Heart right ventricle (tissue), 16 donors: Measurements from ENCODE around the gene TAS2R31. TPM values are rescaled to one million over a fixed set of nuclear protein-coding genes. Genes with fewer than 3 reads are reported as not detected.

Experiments
- ATAC-seq, 8 donors: fragments of 200-7000 bp; cut with Tn5 transposase; one replicate each; pipeline ENCODE4 v1.9.1; 2020; ENCODE audit warnings: mild to moderate bottlenecking in 8 of 8, moderate library complexity in 8 of 8, moderate number of reproducible peaks in 1 of 8
- DNase-seq, 2 donors: peaks; one replicate each; pipeline ENCODE4 v3.0.0-alpha.2; 2020
- H3K27ac ChIP-seq, 10 donors: fragments of 200-600 bp; sonication (generic) in 2 of 10; one replicate each; pipeline versions ENCODE4 v1.5.0 to v1.8.0; 2020 to 2022; ENCODE audit warnings: mild to moderate bottlenecking in 3 of 10
- H3K27me3 ChIP-seq, 7 donors: fragments of 200-600 bp; one replicate each; pipeline ENCODE4 v1.8.0; 2021 to 2022; ENCODE audit warnings: mild to moderate bottlenecking in 2 of 7
- H3K36me3 ChIP-seq, 9 donors: fragments of 200-600 bp; sonication (generic) in 1 of 9; one replicate each; pipeline versions ENCODE4 v1.5.0 to v1.8.0; 2020 to 2022; ENCODE audit warnings: mild to moderate bottlenecking in 2 of 9
- H3K4me1 ChIP-seq, 9 donors: fragments of 200-600 bp; sonication (generic) in 1 of 9; one replicate each; pipeline versions ENCODE4 v1.5.0 to v1.8.0; 2020 to 2022; ENCODE audit warnings: mild to moderate bottlenecking in 4 of 9
- H3K4me3 ChIP-seq, 10 donors: fragments of 200-600 bp; sonication (generic) in 2 of 10; one replicate each; pipeline versions ENCODE4 v1.5.0 to v1.8.0; 2020 to 2022; ENCODE audit warnings: mild to moderate bottlenecking in 7 of 10, moderate library complexity in 2 of 10
- H3K9me3 ChIP-seq, 11 donors: fragments of 200-600 bp in 10 of 11; sonication (generic) in 2 of 11; one replicate each; pipeline versions ENCODE4 v1.5.0 to v1.8.0; 2013 to 2022; ENCODE audit warnings: mild to moderate bottlenecking in 2 of 11, control low read depth in 1 of 11, moderate library complexity in 1 of 11
- CTCF ChIP-seq, 9 donors: fragments of 200-600 bp; sonication (generic) in 2 of 9; IDR thresholded peaks; one replicate each; pipeline versions ENCODE4 v1.5.0 to v1.8.0; 2021 to 2022; ENCODE audit warnings: antibody characterized with exemption in 9 of 9, mild to moderate bottlenecking in 5 of 9, moderate library complexity in 1 of 9
- WGBS, 2 donors: extraction: QIAGEN DNeasy Blood & Tissue Kit; methylation state at CpG; one replicate each; pipeline ENCODE4 v1.1.7; 2013; ENCODE audit warnings: inconsistent platforms in 1 of 2; 5-methylcytosine and 5-hydroxymethylcytosine counted together
- intact Hi-C, 10 donors: fragments of 100-400 bp; cut with DNase I; formaldehyde crosslinking; loops; one replicate each; pipeline versions ENCODE4 v1.11.1 to v1.14.2; 2022
- polyA plus RNA-seq, 2 donors: library from polyadenylated mRNA; stranded (reverse); fragments of 200-250 nt; gene quantifications; one replicate each; pipeline ENCODE4 v1.2.3, GENCODE V29; 2013
- total RNA-seq, 10 donors: library from RNA; stranded (reverse); fragmentation: NEBNext Ultra II Directional in 3 of 10; extraction: Animal tissue kit (Norgen Biotek cat#: 25700) in 3 of 10; gene quantifications; one replicate each; pipeline versions ENCODE4 v1.2.1 to v1.2.4, GENCODE V29; 2021 to 2023
- donor health status: Arrhythmogenic right ventricular cardiomyopathy.
- donor health status: ischemic (EF 13 %, LVEDD 7.1; RV severe dilation, severe dysfunction).
- donor health status: healthy with polysubstance abuse.
- donor health status: DM: no; HTN: yes; CAD: no.
- donor health status: DM: no; HTN: no; CAD: no.
- donor health status: ischemic (EF 25% LVEDD 6.9; RV normal size, moderate dysfunction).
- donor health status: ischemic (EF 25% LVEDD 5.7; RV mildly dilated, moderate dysfunction).
- donor health status: healthy.
- donor health status: DM: yes; HTN: yes; CAD: no.
- donor health status: Ischemic cardiomyopathy.
- donor health status: ischemic (EF 35%, LVEDD 5.7; RV mildly dilated, moderate dysfunction).
- donor health status: nonischemic (EF 11% LVEDD 7.7; RV severe dilation, severe dysfunction).
- donor health status: DM: yes; HTN: yes; CAD: no.
- donor health status: PGD.
- donor health status: ischemic (EF 29% LVEDD 5.4; RV normal size, mild dysfunction).
- donor health status: nonischemic (EF 23%, LVEDD 6.1; RV moderate dilation, normal function).

The TAS2R31 gene
- total and polyA plus RNA-seq, 12 donors, result 0.12 to 1.6 (median 0.69) TPM

- Histone ChIP-seq H3K4me3 (no peak within 1 kb of the TSS), H3K9me3 (peaks cover 0 to 8% (median 0%) of the 10 kb centered on the region in 11 donors), H3K27me3 (no peaks in the 10 kb centered on the region), H3K4me1 (no peaks in the 10 kb centered on the region), H3K27ac (no peak within 1 kb of the TSS), H3K36me3 (peaks cover 0 to 24% (median 0%) of the 10 kb centered on the region in 9 donors)
- no peak for ATAC-seq
- TF ChIP-seq CTCF (IDR thresholded peaks at IDR 0.05), result no peak
- DNase-seq, result no peak
- intact Hi-C loops, result no loop called here
Observed at GRCh38 chr12:10998204-10998603, 33.0 kb downstream of the TAS2R31 start, which contains the start of gene TAS2R20. TAS2R20 (minus strand) TSS chr12:10998304; CDS start chr12:10997875, 429 bp downstream.

GRCh38 chr12:10994307-10994706 is 36.9 kb downstream of the TAS2R31 start:
- DNase-seq (no peak), ATAC-seq (no peak)
- WGBS, 2 donors, result 64 to 72% methylated on average over 3 of the region's 3 CpGs
- Histone ChIP-seq H3K27me3 (no peaks in the 10 kb centered on the region), H3K27ac (no peak overlapping the region), H3K4me1 (no peaks in the 10 kb centered on the region), H3K4me3 (no peak overlapping the region), H3K36me3 (peaks cover 0 to 24% (median 0%) of the 10 kb centered on the region in 9 donors), H3K9me3 (peaks cover 0 to 10% (median 5%) of the 10 kb centered on the region in 11 donors)
- no peak for TF ChIP-seq CTCF (IDR thresholded peaks at IDR 0.05)
- intact Hi-C loops, result no loop called here

- H3K9me3 ChIP-seq, result peaks cover 0 to 10% (median 5%) of the 10 kb centered on the region in 11 donors
- WGBS, 2 donors, result 97 to 98% methylated on average over 2 of the region's 2 CpGs
- no peak for ATAC-seq
- H3K27ac ChIP-seq, result no peak overlapping the region
- intact Hi-C loops, result no loop called here
- no peak for DNase-seq
- TF ChIP-seq CTCF (IDR thresholded peaks at IDR 0.05), result no peak
- no peaks in the 10 kb centered on the region for H3K4me1 ChIP-seq
- no peaks in the 10 kb centered on the region for H3K27me3 ChIP-seq
- H3K4me3 ChIP-seq, result no peak overlapping the region
- peaks cover 0 to 18% (median 0%) of the 10 kb centered on the region in 9 donors for H3K36me3 ChIP-seq
Observed at GRCh38 chr12:10989107-10989506, 42.1 kb downstream of the TAS2R31 start.

- no peak for ATAC-seq
- intact Hi-C loops, result no loop called here
- H3K27ac ChIP-seq, result no peak within 1 kb of the TSS
- peaks cover 0 to 11% (median 0%) of the 10 kb centered on the region in 9 donors for H3K36me3 ChIP-seq
- 50 to 74% methylated on average over 2 of the region's 2 CpGs for WGBS, 2 donors
- no peaks in the 10 kb centered on the region for H3K27me3 ChIP-seq
- DNase-seq, result no peak
- H3K4me1 ChIP-seq, result no peaks in the 10 kb centered on the region
- TF ChIP-seq CTCF (IDR thresholded peaks at IDR 0.05), result no peak
- peaks cover 0 to 10% (median 5%) of the 10 kb centered on the region in 11 donors for H3K9me3 ChIP-seq
- H3K4me3 ChIP-seq, result no peak within 1 kb of the TSS
Observed at GRCh38 chr12:10986812-10987211, 44.4 kb downstream of the TAS2R31 start, which contains the start of gene TAS2R50. TAS2R50 (minus strand) TSS chr12:10986912; CDS start chr12:10986860, 52 bp downstream.
